ENCODE data around the gene RNU6-9.

RNU6-9 gene

GRCh38 chr19:919199-920050 lies 26.1 kb downstream of the RNU6-9 start:
- no peak for DNase-seq

GRCh38 chr19:920051-920864 lies 27.0 kb downstream of the RNU6-9 start:
- DNase-seq = no peak

- DNase-seq = no peak
Measured at GRCh38 chr19:924553-925086, 31.3 kb downstream of the RNU6-9 start.

- peak; percentile 72 for DNase-seq
Measured at GRCh38 chr19:925087-925525, 31.8 kb downstream of the RNU6-9 start.

- DNase-seq = peak; percentile 72
Measured at GRCh38 chr19:925526-926322, 32.4 kb downstream of the RNU6-9 start, which contains the start of gene ARID3A. Gene ARID3A, plus strand, starts transcription at chr19:926035. Its CDS starts 3,494 bp downstream, at chr19:929529.

- no peak for DNase-seq
Measured at GRCh38 chr19:926323-926588, 33.0 kb downstream of the RNU6-9 start.

- no peak for DNase-seq
Measured at GRCh38 chr19:926589-927350, 33.5 kb downstream of the RNU6-9 start.

GRCh38 chr19:927351-927779 lies 34.1 kb downstream of the RNU6-9 start:
- no peak for DNase-seq

- DNase-seq = no peak
Measured at GRCh38 chr19:927780-928401, 34.6 kb downstream of the RNU6-9 start.

GRCh38 chr19:928471-929202 lies 35.4 kb downstream of the RNU6-9 start:
- DNase-seq = no peak

- no peak for DNase-seq
Measured at GRCh38 chr19:929203-929890, 36.1 kb downstream of the RNU6-9 start.

GRCh38 chr19:929891-930258 lies 36.6 kb downstream of the RNU6-9 start:
- no peak for DNase-seq

GRCh38 chr19:931860-932647 lies 38.8 kb downstream of the RNU6-9 start:
- no peak for DNase-seq

GRCh38 chr19:932648-933552 lies 39.6 kb downstream of the RNU6-9 start:
- no peak for DNase-seq

- DNase-seq = no peak
Measured at GRCh38 chr19:933553-933882, 40.2 kb downstream of the RNU6-9 start.

- DNase-seq = no peak
Measured at GRCh38 chr19:934197-934840, 41.0 kb downstream of the RNU6-9 start.

- no peak for DNase-seq
Measured at GRCh38 chr19:934865-935479, 41.7 kb downstream of the RNU6-9 start.

- no peak for DNase-seq
Measured at GRCh38 chr19:936175-936546, 42.9 kb downstream of the RNU6-9 start.

Measured in kidney glomerular epithelial cell (primary cell).